GM19035 (cell line): Measurements from ENCODE around the gene LAGE3.

ENCODE experiments used
- ATAC-seq: cut with Tn5 transposase; IDR thresholded peaks from one replicate; pipeline ENCODE4 v1.9.1; 2021; ENCODE audit not compliant: unreplicated experiment

The LAGE3 gene

GRCh38 chrX:154478728-154479622 lies at the start of gene LAGE3:
Gene LAGE3, minus strand, starts transcription at chrX:154479281. Its CDS starts 366 bp downstream, at chrX:154478915.
- peak; percentile 81 for ATAC-seq

DNA sequence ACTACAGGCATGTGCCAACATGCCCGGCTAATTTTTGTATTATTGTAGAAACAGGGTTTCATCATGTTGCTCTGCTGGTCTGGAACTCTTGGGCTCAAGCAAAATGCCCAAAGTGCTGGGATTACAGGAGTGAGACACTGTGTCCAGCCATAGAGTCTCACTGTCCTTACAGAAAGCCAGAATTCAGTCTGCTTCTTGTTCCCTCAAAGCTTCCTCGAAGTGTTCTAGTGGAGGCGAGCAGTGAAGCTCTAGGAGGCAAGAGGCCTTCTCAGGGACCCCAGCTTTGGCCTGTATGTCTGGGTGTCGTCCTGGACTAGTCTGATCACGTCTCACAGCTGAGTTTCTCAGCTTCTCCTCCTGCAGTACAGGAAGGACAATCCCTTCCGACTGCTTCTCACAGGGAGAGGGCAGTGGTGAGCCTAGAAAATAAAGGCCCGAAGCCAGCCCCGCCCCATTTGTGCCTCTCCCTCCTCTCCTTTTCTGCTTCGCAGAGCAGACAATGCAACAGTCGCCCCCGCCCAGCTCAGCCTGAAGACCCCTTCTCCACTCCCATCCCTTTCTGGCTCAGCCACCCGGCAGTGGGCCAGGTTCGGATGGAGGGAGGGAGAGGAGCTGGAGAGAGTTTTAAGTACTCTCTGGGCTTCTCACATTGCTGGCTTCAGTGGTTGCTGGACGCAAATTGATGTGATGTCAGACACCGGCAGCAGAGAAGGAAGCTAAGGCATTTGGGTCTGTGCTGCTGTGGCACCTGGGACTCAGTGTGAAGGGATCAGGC lies 48.0 kb upstream of the LAGE3 start:
- peak; percentile 83 for ATAC-seq

DNA sequence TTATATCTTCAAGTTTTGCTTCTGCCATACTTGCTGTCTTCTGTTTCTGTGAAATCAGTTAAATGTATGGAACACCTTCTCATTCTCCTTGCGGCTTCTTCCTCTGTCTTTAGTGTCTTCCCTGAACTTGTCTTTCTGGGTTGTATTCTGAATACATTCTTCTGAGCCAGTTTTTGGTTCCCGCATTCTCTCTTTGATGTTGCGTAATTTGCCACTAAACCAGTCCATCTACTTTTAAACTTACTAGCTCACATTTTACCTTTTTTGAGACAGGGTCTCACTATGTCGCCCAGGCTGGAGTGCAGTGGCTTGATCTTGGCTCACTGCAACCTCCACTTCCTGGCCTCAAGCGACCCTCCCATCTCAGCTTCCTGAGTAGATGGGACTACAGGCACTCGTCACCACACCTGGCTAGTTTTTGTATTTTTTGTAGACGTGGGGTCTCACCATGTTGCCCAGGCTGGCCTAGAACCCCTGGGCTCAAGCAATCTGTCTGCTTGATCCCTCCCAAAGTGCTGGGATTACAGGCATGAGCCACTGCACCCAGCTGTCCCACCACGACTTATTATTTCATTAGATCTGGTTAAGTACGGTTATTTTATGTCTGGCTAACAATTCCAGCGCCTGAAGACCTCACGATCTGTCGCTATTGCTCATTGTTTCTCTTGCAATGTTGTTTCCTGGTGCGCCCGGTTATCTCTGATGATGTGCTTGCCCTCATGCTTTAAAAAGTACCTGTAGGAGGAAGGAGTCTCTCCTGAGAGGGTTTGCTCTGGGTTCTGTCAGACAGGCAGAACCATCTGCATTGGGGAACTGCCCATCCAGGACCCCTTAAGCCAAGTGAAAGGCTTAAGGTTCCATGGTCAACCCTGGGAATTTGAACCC lies 46.8 kb upstream of the LAGE3 start:
- no peak for ATAC-seq

DNA sequence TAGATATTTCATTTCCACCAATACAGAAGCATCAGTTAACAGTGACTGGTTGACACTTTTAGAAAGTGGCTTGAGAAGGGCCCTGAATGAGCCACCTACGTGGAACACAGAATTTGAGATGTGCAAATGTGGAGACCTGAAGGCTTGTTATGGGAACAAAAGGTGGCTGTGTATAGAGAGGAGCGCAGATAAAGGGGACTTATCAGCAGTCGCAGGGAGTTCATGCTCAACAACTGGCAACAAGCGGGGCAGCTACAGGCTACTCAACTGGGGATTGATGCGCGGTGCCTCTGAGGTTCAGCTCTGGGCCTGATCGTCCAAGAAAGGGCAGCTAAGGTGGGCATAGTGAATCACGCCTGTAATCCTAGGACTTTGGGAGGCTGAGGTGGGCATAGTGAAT lies 40.3 kb upstream of the LAGE3 start:
- ATAC-seq = no peak

DNA sequence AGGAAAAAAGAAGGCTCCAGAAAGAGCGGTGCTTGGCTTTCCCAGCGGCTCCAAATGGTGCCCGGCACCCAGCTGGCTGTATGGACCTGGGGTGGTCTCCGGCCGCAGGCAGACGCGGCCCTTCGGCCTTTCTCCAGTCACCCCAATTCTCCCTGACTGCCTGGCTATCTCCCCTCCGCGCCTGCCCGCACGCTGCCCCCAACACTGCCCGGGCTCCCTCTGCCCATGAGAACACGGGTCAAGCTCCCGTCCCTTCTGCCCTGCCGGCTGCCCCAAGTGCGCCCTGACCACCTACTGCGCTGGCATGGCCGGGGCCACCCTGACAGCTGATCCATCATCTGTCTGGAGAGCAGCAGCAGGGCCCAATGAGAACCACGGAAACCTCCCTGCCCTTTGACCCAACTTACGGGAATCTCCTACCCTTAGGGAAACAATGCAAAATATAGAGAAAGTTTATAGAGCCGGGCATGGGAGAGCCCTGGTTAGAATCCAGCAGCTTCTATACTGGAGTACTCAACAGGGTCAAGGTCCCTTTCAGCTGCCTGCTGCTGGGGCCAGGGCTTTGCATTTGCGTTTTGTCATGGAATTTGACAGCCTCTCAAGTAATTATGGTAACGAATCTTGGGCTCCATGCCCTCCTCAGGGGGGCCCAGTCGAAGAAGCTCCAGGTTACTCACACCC lies 38.2 kb upstream of the LAGE3 start:
- ATAC-seq = no peak

GRCh38 chrX:154516656-154517100 lies 37.6 kb upstream of the LAGE3 start:
- ATAC-seq = peak; percentile 11

- ATAC-seq = peak; percentile 85
Observed at GRCh38 chrX:154515966-154516655, 37.0 kb upstream of the LAGE3 start, which contains the start of gene FAM3A. Gene FAM3A, minus strand, starts transcription at chrX:154516232. Its CDS starts 460 bp downstream, at chrX:154515772.

GRCh38 chrX:154515090-154515965 lies 36.2 kb upstream of the LAGE3 start:
- peak; percentile 12 for ATAC-seq

DNA sequence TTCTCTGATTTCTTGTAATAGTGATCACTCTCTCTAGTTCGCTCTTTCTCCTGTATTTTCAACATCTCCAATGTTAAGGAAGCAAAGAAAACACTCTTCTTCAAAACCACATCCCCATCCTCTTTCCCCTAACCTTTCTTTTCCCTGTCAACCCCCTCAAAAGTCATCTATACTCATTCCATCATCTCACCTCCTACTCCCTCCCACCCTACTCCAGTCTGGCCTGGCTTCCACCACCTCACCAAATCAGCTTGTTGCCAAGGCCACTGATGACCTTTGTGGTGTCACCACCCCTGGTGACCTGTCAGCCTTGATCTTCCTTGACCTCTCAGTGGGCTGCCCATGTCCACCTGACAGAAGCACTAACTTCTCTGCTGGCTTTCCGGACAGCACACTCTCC lies 34.6 kb upstream of the LAGE3 start:
- ATAC-seq = no peak

GRCh38 chrX:154512879-154513553 lies 33.9 kb upstream of the LAGE3 start:
- ATAC-seq = no peak

GRCh38 chrX:154511761-154512160 lies 32.7 kb upstream of the LAGE3 start:
- ATAC-seq = no peak

- ATAC-seq = no peak
Observed at GRCh38 chrX:154509455-154509854, 30.4 kb upstream of the LAGE3 start.

DNA sequence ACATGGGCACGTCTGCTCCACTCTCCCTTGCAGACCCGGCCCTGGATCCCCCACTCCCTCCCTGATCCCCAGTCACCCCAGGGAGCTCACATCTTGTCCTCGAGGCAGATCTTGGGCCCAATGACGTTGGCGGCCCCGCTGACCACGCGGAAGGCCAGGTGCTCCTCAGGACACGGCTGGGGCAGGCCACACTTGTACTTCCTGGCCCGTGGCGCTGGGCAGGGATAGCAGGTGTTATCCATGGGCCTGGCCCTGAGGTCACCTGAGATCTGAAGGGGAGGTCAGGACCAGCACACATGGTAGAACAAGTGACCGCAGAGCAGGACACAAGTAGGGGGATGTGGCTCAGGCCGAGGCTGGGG lies 29.3 kb upstream of the LAGE3 start:
- no peak for ATAC-seq

- no peak for ATAC-seq
Observed at GRCh38 chrX:154507673-154508383, 28.7 kb upstream of the LAGE3 start.

- ATAC-seq = no peak
Observed at GRCh38 chrX:154506483-154507332, 27.6 kb upstream of the LAGE3 start.

DNA sequence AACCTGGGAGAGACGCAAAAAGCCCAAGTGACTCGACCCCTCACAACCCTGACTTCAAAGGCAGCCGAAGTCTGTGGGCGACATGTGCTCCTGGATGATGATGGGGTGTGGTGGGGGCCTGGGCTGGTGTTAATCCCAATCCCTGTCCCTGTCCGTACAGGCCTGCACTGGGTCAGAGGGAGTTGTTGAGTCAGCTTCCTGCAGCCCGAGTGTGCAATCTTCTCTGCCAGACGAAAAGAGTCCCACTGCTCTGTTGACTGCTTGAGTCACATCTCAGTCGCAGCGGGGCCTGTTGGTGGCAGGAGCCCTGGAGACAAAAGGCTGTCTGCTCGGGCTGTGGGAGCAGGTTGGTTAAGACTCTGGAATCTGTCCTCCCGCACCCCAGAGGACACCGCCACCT lies 26.7 kb upstream of the LAGE3 start:
- no peak for ATAC-seq

DNA sequence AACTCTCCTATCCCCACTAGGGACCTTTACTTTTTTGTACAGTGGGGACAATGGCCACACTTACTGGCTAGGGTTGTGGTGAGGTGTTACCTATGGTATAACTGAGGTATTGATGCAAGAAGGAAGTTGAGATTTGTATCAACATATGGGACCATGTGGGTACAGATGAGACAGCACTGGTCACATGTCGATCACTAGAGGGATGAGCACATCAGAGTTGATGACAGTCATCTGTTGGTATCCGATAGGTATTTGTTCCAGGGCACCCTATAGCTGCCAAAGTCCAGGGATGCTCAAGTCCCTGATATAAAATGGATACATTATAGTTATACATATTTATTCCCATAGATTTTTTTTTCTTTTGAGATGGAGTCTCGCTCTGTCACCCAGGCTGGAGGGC lies 23.9 kb upstream of the LAGE3 start:
- ATAC-seq = no peak
